K562 (cell line): ENCODE data around the gene REX1BD. TPM values are rescaled to one million over a fixed set of nuclear protein-coding genes. Genes with fewer than 3 reads are reported as not detected.

Source experiments
- BRD4 ChIP-seq: fragments of 200-600 bp; sonication (generic); IDR thresholded peaks from 2 replicates; pipeline ENCODE4 v1.6.1; 2017; ENCODE audit warnings: inconsistent platforms
- BRF1 ChIP-seq: IDR thresholded peaks from 3 replicates; pipeline ENCODE4 v1.6.1; 2011; ENCODE audit warnings: borderline replicate concordance, mild to moderate bottlenecking; ENCODE audit not compliant: insufficient read length; ENCODE audit errors: extremely low read depth
- CAMTA2 ChIP-seq: fragments of 250-450 bp; sonication (Bioruptor Pico); conservative IDR thresholded peaks from 2 replicates; pipeline ENCODE4 v1.5.1; 2022
- DACH1 ChIP-seq: fragments of 450-650 bp; IDR thresholded peaks from 2 replicates; pipeline ENCODE4 v1.6.1; 2018; ENCODE audit not compliant: partially characterized antibody
- DPF2 ChIP-seq: fragments of 450-650 bp; IDR thresholded peaks from 2 replicates; pipeline ENCODE4 v1.6.1; 2016
- FOXJ3 ChIP-seq: sonication (generic); formaldehyde crosslinking; IDR thresholded peaks from 2 replicates; pipeline ENCODE4 v1.4.0; 2020; ENCODE audit warnings: mild to moderate bottlenecking, missing genetic modification reagents
- IRF2 ChIP-seq: sonication (generic); formaldehyde crosslinking; IDR thresholded peaks from 2 replicates; pipeline ENCODE4 v1.8.1; 2022; ENCODE audit warnings: mild to moderate bottlenecking, missing genetic modification reagents
- KAT2B ChIP-seq: IDR thresholded peaks from one replicate; pipeline ENCODE4 v1.6.1; 2012; ENCODE audit warnings: low read depth, mild to moderate bottlenecking, control low read depth, inconsistent platforms, low read length, moderate library complexity
- MAFF ChIP-seq: IDR thresholded peaks from 2 replicates; pipeline ENCODE4 v1.6.1; 2012; ENCODE audit warnings: low read length, improper control_type of control experiment
- MCM5 ChIP-seq: fragments of 450-650 bp; IDR thresholded peaks from 2 replicates; pipeline ENCODE4 v1.6.1; 2016; ENCODE audit warnings: low read depth
- NCOA1 ChIP-seq: fragments of 450-650 bp; IDR thresholded peaks from 2 replicates; pipeline ENCODE4 v1.6.1; 2016; ENCODE audit warnings: low read depth
- POLR2AphosphoS2 ChIP-seq: IDR thresholded peaks from 2 replicates; pipeline ENCODE4 v1.6.1; 2012; ENCODE audit warnings: low read length, improper control_type of control experiment
- PTRF ChIP-seq: fragments of 450-650 bp; IDR thresholded peaks from 2 replicates; pipeline ENCODE4 v1.6.1; 2016; ENCODE audit warnings: mild to moderate bottlenecking, missing genetic modification characterization, missing compliant biosample characterization
- SIN3B ChIP-seq: fragments of 450-650 bp; IDR thresholded peaks from 2 replicates; pipeline ENCODE4 v1.6.1; 2017; ENCODE audit warnings: low read depth, mild to moderate bottlenecking, moderate library complexity
- TAL1 ChIP-seq: fragments of 450-650 bp; IDR thresholded peaks from 2 replicates; pipeline ENCODE4 v1.6.1; 2016; ENCODE audit warnings: mild to moderate bottlenecking
- ZFPM2 ChIP-seq: fragments of 250-450 bp; sonication (Bioruptor Pico); IDR thresholded peaks from 2 replicates; pipeline ENCODE4 v1.5.1; 2022; ENCODE audit warnings: mild to moderate bottlenecking
- ZNF133 ChIP-seq: fragments of 250-450 bp; sonication (Bioruptor Pico); IDR thresholded peaks from 2 replicates; pipeline ENCODE4 v1.4.0; 2020; ENCODE audit warnings: mild to moderate bottlenecking
- ZNF197 ChIP-seq: fragments of 200-800 bp; sonication (Bioruptor generic); IDR thresholded peaks from 2 replicates; pipeline ENCODE4 v1.6.1; 2016; ENCODE audit warnings: low read depth, missing genetic modification characterization, missing compliant biosample characterization
- ZNF24 ChIP-seq: fragments of 450-650 bp; IDR thresholded peaks from 2 replicates; pipeline ENCODE4 v1.6.1; 2016
- polyA plus RNA-seq, 8 experiments: library from polyadenylated mRNA; depleted of rRNA in 4 of 8; stranded (reverse) in 5 of 8; unstranded in 3 of 8; fragments of >200 nt; fragmentation: Nextera tagmentation in 2 of 8; fragmentation: Illumina TruSeq in 1 of 8; extraction: Ambion mirVana in 2 of 8; extraction: Trizol in 1 of 8; gene quantifications; 2 replicates each; pipeline versions ENCODE4 v1.2.1 to v1.2.3, GENCODE V29; 2011 to 2014; ENCODE audit warnings: inconsistent platforms in 1 of 8, missing spikeins in 1 of 8
- total RNA-seq, 7 experiments: library from RNA; depleted of rRNA in 6 of 7; stranded (reverse); fragments of >200 nt in 6 of 7; fragmentation: Illumina TruSeq in 2 of 7; extraction: Trizol in 2 of 7; gene quantifications; 2 replicates each; pipeline versions ENCODE4 v1.2.1 to v1.2.3, GENCODE V29; 2011 to 2021; ENCODE audit warnings: low replicate concordance in 1 of 7
- TF ChIP-seq, protein P1 (sequence below): IDR thresholded peaks from 3 replicates; pipeline ENCODE4 v1.6.1; 2011; ENCODE audit warnings: borderline replicate concordance, mild to moderate bottlenecking; ENCODE audit not compliant: insufficient read length, insufficient read depth
- TF ChIP-seq, protein P2 (sequence below): fragments of 450-650 bp; IDR thresholded peaks from 2 replicates; pipeline ENCODE4 v1.6.1; 2016; ENCODE audit warnings: missing biosample characterization, missing genetic modification characterization
- TF ChIP-seq, protein P3 (sequence below): fragments of 450-650 bp; IDR thresholded peaks from 2 replicates; pipeline ENCODE4 v1.7.0; 2016; ENCODE audit warnings: borderline replicate concordance
- TF ChIP-seq, protein P4 (sequence below): fragments of 250-450 bp; sonication (Bioruptor Pico); IDR thresholded peaks from 2 replicates; pipeline ENCODE4 v1.9.0; 2021; ENCODE audit warnings: mild to moderate bottlenecking, inconsistent platforms

Gene REX1BD
- total and polyA plus RNA-seq, 9 of the 15 experiments (the other 6 are each of a cell fraction or from before 2014, with no cell fraction given): 1.9 to 136 (median 13.8) TPM

DNA sequence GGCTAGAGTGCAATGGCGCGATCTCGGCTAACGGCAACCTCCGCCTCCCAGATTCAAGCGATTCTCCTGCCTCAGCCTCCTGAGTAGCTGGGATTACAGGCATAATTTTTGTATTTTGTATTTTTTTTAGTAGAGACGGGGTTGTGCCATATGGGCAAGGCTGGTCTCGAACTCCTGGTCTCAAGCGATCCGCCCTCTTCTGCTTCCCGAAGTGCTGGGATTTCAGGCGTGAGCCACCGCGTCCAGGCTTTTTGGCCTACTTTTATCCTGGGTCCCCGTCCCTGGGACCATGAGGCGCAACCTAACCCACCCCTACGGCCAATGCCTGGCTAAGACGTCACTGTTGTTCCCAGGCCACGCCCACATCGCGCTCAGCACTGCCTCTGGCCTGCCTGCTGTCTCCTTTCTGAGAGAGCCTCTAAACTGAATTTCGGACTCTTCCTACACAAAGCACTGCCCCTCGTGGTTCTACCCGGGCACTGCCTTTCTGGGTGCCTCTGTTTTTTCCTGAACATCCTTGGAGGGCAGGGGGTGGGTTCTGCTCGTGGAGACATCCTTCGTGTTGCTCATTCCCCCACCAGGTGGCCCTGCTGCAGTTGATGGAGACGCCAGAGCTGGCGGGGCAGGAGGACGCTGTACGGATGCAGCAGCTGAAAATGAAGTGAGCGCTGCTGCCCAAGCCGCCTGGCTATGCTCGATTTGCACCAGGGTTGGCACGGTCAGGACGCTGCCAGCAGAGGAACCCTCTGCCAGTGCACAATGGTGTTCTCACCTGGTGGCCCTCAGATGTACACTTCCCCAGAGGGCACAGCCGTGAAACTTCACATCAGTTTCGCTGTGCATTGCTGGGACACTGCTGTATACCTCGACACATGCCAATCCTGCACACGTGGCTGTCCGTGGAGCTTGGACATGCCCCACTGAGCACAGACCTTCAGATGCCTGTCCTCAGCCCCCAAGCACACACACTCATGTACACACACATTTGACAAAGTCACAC lies 2.0 kb downstream of the REX1BD start (continued):
- TF ChIP-seq, protein P1, sequence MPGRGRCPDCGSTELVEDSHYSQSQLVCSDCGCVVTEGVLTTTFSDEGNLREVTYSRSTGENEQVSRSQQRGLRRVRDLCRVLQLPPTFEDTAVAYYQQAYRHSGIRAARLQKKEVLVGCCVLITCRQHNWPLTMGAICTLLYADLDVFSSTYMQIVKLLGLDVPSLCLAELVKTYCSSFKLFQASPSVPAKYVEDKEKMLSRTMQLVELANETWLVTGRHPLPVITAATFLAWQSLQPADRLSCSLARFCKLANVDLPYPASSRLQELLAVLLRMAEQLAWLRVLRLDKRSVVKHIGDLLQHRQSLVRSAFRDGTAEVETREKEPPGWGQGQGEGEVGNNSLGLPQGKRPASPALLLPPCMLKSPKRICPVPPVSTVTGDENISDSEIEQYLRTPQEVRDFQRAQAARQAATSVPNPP: no peak
- TF ChIP-seq TAL1 (no peak), IRF2 (CRISPR knock-in tag) (no peak), ZNF197 (no peak), ZNF133 (no peak), MCM5 (no peak), FOXJ3 (CRISPR knock-in tag) (no peak), KAT2B (no peak), POLR2AphosphoS2 (no peak), ZFPM2 (CRISPR knock-in tag) (no peak), NCOA1 (no peak), CAMTA2 (CRISPR knock-in tag) (no peak), BRD4 (no peak), DPF2 (no peak), BRF1 (no peak), ZNF24 (no peak), DACH1 (no peak), SIN3B (no peak; the same call in 1 of the 2 replicates), PTRF (tag) (no peak), MAFF (no peak)
- TF ChIP-seq, protein P2, sequence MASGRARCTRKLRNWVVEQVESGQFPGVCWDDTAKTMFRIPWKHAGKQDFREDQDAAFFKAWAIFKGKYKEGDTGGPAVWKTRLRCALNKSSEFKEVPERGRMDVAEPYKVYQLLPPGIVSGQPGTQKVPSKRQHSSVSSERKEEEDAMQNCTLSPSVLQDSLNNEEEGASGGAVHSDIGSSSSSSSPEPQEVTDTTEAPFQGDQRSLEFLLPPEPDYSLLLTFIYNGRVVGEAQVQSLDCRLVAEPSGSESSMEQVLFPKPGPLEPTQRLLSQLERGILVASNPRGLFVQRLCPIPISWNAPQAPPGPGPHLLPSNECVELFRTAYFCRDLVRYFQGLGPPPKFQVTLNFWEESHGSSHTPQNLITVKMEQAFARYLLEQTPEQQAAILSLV (tag): no peak
- TF ChIP-seq, protein P3, sequence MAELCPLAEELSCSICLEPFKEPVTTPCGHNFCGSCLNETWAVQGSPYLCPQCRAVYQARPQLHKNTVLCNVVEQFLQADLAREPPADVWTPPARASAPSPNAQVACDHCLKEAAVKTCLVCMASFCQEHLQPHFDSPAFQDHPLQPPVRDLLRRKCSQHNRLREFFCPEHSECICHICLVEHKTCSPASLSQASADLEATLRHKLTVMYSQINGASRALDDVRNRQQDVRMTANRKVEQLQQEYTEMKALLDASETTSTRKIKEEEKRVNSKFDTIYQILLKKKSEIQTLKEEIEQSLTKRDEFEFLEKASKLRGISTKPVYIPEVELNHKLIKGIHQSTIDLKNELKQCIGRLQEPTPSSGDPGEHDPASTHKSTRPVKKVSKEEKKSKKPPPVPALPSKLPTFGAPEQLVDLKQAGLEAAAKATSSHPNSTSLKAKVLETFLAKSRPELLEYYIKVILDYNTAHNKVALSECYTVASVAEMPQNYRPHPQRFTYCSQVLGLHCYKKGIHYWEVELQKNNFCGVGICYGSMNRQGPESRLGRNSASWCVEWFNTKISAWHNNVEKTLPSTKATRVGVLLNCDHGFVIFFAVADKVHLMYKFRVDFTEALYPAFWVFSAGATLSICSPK: no peak
- TF ChIP-seq, protein P4, sequence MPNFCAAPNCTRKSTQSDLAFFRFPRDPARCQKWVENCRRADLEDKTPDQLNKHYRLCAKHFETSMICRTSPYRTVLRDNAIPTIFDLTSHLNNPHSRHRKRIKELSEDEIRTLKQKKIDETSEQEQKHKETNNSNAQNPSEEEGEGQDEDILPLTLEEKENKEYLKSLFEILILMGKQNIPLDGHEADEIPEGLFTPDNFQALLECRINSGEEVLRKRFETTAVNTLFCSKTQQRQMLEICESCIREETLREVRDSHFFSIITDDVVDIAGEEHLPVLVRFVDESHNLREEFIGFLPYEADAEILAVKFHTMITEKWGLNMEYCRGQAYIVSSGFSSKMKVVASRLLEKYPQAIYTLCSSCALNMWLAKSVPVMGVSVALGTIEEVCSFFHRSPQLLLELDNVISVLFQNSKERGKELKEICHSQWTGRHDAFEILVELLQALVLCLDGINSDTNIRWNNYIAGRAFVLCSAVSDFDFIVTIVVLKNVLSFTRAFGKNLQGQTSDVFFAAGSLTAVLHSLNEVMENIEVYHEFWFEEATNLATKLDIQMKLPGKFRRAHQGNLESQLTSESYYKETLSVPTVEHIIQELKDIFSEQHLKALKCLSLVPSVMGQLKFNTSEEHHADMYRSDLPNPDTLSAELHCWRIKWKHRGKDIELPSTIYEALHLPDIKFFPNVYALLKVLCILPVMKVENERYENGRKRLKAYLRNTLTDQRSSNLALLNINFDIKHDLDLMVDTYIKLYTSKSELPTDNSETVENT (CRISPR knock-in tag): no peak
